ENCODE measurements around the gene WDR47. TPM values are rescaled to one million over a fixed set of nuclear protein-coding genes. Genes with fewer than 3 reads are reported as not detected.

The WDR47 gene
- 20.7 and 21.9 TPM in 2 replicates for total RNA-seq

GRCh38 chr1:109041621-109042468 lies at the start of gene WDR47:
TSS of gene WDR47 (minus strand) at chr1:109042102. CDS start at chr1:109023512, 18,590 bp downstream.

GRCh38 chr1:109090196-109091077 lies 48.5 kb upstream of the WDR47 start, which contains the start of gene TMEM167B:
TSS of gene TMEM167B (plus strand) at chr1:109090764. CDS start at chr1:109090873, 109 bp downstream.

GRCh38 chr1:109075531-109076490 lies 33.9 kb upstream of the WDR47 start, which contains the start of gene TAF13:
TSS of gene TAF13 (minus strand) at chr1:109076003. CDS start at chr1:109075947, 56 bp downstream.

GRCh38 chr1:108963052-108963686 lies 78.7 kb downstream of the WDR47 start, which contains the start of gene CLCC1:
TSS of gene CLCC1 (minus strand) at chr1:108963484. CDS start at chr1:108950437, 13,047 bp downstream.

Other genes starting within 250 kb of the WDR47 start
- 0.56 TPM in 1 of 2 replicates, not detected in the other for gene AKNAD1, start 185.0 kb downstream of the WDR47 start, total RNA-seq
- 25.4 and 32.4 TPM in 2 replicates for gene GPSM2, start 165.1 kb downstream of the WDR47 start, total RNA-seq
- 38.1 and 44.8 TPM in 2 replicates for gene CLCC1, start 78.6 kb downstream of the WDR47 start, total RNA-seq
- gene TAF13, start 33.9 kb upstream of the WDR47 start, total RNA-seq = 107 and 114 TPM in 2 replicates
- 36.2 and 37.2 TPM in 2 replicates for gene TMEM167B, start 48.7 kb upstream of the WDR47 start, total RNA-seq
- gene ELAPOR1, start 72.0 kb upstream of the WDR47 start, total RNA-seq = under 0.01 and 0.25 TPM in 2 replicates
- 186 and 190 TPM in 2 replicates for gene SARS1, start 171.8 kb upstream of the WDR47 start, total RNA-seq
- gene CELSR2, start 207.4 kb upstream of the WDR47 start, total RNA-seq = 1.1 and 1.5 TPM in 2 replicates
- gene PSRC1, start 241.0 kb upstream of the WDR47 start, total RNA-seq = 5.2 and 8.6 TPM in 2 replicates